GM18502 (cell line): Measurements from ENCODE around the gene CLDN1.
"Not testable (repeated sequence)": the region's sequence is repeated elsewhere in the genome, so short reads cannot be mapped to it uniquely, and the experiment has no call there.

Experiments
- ATAC-seq: cut with Tn5 transposase; IDR thresholded peaks from one replicate; pipeline ENCODE4 v1.9.1; 2021; ENCODE audit warnings: mild to moderate bottlenecking; ENCODE audit not compliant: unreplicated experiment, poor library complexity

CLDN1 gene

GRCh38 chr3:190301591-190301990 lies 20.7 kb downstream of the CLDN1 start:
- ATAC-seq, result no peak

GRCh38 chr3:190299969-190300368 lies 22.3 kb downstream of the CLDN1 start:
- ATAC-seq, result no peak

GRCh38 chr3:190294030-190294429 lies 28.2 kb downstream of the CLDN1 start:
- ATAC-seq, result no peak

- ATAC-seq, result no peak
These were observed 28.6 kb downstream of the CLDN1 start for GRCh38 chr3:190293621-190294020.

- no peak for ATAC-seq
These were observed 30.2 kb downstream of the CLDN1 start for GRCh38 chr3:190291994-190292584.

- ATAC-seq, result no peak
These were observed 32.3 kb downstream of the CLDN1 start for GRCh38 chr3:190289989-190290388.

- ATAC-seq, result no peak
These were observed 33.4 kb downstream of the CLDN1 start for GRCh38 chr3:190288836-190289235.

GRCh38 chr3:190286014-190286413 lies 36.2 kb downstream of the CLDN1 start:
- no peak for ATAC-seq

GRCh38 chr3:190281308-190282051 lies 40.8 kb downstream of the CLDN1 start:
- no peak for ATAC-seq

GRCh38 chr3:190279690-190280089 lies 42.6 kb downstream of the CLDN1 start:
- ATAC-seq, result no peak

GRCh38 chr3:190272747-190273146 lies 49.5 kb downstream of the CLDN1 start:
- no peak for ATAC-seq

- no peak for ATAC-seq
These were observed 53.1 kb downstream of the CLDN1 start for GRCh38 chr3:190269101-190269500.

- not testable (repeated sequence) for ATAC-seq
These were observed 54.8 kb downstream of the CLDN1 start for GRCh38 chr3:190267464-190267863.

GRCh38 chr3:190266913-190267290 lies 55.3 kb downstream of the CLDN1 start:
- ATAC-seq, result no peak

GRCh38 chr3:190266265-190266912 lies 55.9 kb downstream of the CLDN1 start:
- no peak for ATAC-seq

GRCh38 chr3:190265796-190266195 lies 56.5 kb downstream of the CLDN1 start:
- ATAC-seq, result no peak

- ATAC-seq, result no peak
These were observed 57.1 kb downstream of the CLDN1 start for GRCh38 chr3:190265126-190265525.

- ATAC-seq, result no peak
These were observed 60.5 kb downstream of the CLDN1 start for GRCh38 chr3:190261740-190262139.

- no peak for ATAC-seq
These were observed 61.2 kb downstream of the CLDN1 start for GRCh38 chr3:190261015-190261414.

GRCh38 chr3:190260301-190260700 lies 61.9 kb downstream of the CLDN1 start:
- ATAC-seq, result no peak

GRCh38 chr3:190258634-190259033 lies 63.6 kb downstream of the CLDN1 start:
- no peak for ATAC-seq
